ENCODE data around the gene C6orf136. TPM values are rescaled to one million over a fixed set of nuclear protein-coding genes. Genes with fewer than 3 reads are reported as not detected.

Gene C6orf136
- total and polyA plus RNA-seq, 8 donors = 10.7 to 18.1 (median 15.2) TPM

DNA sequence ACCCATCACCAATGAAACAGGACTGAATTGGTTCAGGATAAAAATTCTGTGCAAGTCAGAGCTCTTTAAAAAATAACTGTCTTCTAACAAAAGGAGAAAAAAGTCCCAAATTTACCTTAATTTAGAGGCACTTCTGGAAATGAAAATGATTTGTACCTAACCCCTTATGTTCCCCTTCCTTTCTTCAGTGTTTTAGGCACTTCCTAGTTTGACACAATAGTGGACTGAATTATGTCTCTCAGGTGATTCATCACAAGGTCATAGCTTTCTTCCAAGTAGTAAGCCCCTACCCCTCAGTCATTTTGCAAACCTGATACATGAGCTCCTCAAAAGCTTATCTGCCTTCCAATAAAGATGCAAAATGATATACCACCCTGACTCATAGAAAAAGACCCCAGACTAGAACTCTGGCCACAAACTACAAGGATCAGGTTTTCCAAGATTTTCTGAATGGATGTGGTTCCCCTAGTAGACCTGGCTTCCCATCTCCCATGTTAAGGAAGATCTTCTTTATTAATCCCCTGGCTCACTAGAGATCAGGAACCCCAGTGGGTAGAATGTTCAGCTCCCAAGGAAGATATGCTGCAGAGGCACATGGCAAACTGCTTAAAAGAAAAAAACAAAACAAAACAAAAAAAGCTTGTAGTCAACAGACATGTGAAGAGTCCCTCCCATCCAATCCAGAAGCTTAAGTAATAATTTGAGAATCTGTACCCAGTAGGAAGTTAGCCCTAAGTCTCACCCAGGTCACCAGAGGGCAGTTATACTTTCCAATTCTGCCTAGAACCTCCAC lies 33.5 kb upstream of the C6orf136 start:
- ATAC-seq (no peak), DNase-seq (no peak)
- Histone ChIP-seq H3K4me3 (peak overlapping the region in 1 of 2 donors; percentile 81), H3K9me3 (no peaks in the 10 kb centered on the region), H3K4me1 (peaks cover 27 to 39% of the 10 kb centered on the region in 2 donors), H3K27ac (peak overlapping the region; percentile 96 to 99), H3K27me3 (no peaks in the 10 kb centered on the region), H3K36me3 (peaks cover 0 to 35% of the 10 kb centered on the region in 2 donors)
- no peak for TF ChIP-seq CTCF (IDR thresholded peaks at IDR 0.05)
- intact Hi-C loops (cut with DNase I) = no loop called here

DNA sequence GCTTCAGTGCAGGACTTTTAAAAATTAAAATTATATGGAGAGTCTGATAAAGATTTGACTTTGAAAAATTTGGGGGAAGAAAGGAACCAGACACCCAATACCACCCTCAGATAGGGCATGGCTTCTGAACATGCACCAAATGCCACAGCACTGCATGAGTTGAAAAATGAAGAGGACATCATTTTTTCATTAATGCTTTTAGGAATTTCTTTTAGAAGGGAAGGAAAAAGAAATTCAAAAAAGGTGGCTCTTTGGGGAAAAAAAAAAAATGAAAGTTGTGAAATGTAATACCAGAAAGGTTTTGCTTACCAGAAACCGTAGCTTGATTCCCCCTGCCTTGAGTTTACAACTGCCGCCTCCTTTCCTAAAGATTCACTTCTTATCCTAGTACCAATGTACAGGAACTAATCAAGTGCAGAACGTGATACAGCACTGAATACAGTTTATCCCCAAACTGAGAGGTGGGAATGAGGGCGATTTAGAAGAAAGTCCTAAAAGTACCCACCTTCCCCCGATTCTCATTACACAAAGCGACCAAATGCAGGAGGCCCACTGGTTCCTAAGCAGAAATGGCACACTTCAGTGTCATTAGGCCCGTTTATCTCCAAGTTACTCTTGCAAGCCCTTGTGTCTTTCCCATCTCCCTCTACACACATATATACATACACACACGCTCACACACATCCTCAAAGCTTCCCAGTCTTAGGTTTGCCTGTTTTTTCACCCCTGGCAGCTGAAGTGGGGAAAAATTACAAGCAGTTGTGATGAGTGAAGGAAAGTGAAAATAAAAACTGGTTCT lies 32.7 kb upstream of the C6orf136 start:
- H3K36me3 ChIP-seq = peaks cover 0 to 27% of the 10 kb centered on the region in 2 donors
- DNase-seq (no peak), ATAC-seq (no peak)
- H3K4me3 ChIP-seq = peak overlapping the region in 1 of 2 donors; percentile 81
- H3K4me1 ChIP-seq = peaks cover 33 to 47% of the 10 kb centered on the region in 2 donors
- intact Hi-C loops (cut with DNase I) = no loop called here
- TF ChIP-seq CTCF (IDR thresholded peaks at IDR 0.05) = no peak
- H3K9me3 ChIP-seq = no peaks in the 10 kb centered on the region
- peak overlapping the region; percentile 96 to 99 for H3K27ac ChIP-seq
- no peaks in the 10 kb centered on the region for H3K27me3 ChIP-seq

DNA sequence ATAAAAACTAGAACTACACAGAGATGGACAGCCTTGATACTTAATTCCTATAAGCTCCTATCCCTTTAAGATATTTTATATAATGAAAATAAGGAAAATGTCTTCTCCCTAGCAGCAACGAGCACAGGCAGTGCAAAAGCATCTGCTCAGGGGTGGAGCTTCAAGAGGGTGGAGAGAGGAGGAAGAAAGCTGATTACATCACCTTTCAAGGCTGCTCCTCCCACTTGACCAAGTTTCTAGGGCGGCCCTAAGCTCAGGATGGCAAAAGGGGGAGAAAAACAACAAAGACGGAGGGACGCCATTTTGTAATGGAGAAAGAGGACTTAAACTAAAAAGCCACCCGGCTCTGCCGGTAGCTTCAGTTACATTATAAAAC lies 32.1 kb upstream of the C6orf136 start:
- no peaks in the 10 kb centered on the region for H3K9me3 ChIP-seq
- H3K27me3 ChIP-seq = no peaks in the 10 kb centered on the region
- peaks cover 0 to 27% of the 10 kb centered on the region in 2 donors for H3K36me3 ChIP-seq
- intact Hi-C loops (cut with DNase I) = no loop called here
- TF ChIP-seq CTCF (IDR thresholded peaks at IDR 0.05) = no peak
- DNase-seq (peak in 3 of 4 donors; percentile 89 to 98 (median 95)), ATAC-seq (peak; percentile 68)
- H3K4me1 ChIP-seq = peaks cover 33 to 49% of the 10 kb centered on the region in 2 donors
- H3K27ac ChIP-seq = peak overlapping the region; percentile 96 to 99
- peak overlapping the region; percentile 80 to 81 for H3K4me3 ChIP-seq

- intact Hi-C loops (cut with DNase I) = no loop called here
- peak in 3 of 4 donors; percentile 38 to 87 (median 76) for DNase-seq
- ATAC-seq = peak; percentile 2
Measured at GRCh38 chr6:30615219-30615957, 31.5 kb upstream of the C6orf136 start.

More at GRCh38 chr6:30615219-30615957, 31.5 kb upstream of the C6orf136 start:
- H3K4me3 ChIP-seq = peak overlapping the region; percentile 80 to 81
- H3K27me3 ChIP-seq = no peaks in the 10 kb centered on the region
- TF ChIP-seq CTCF (IDR thresholded peaks at IDR 0.05) = no peak
- H3K36me3 ChIP-seq = peaks cover 0 to 30% of the 10 kb centered on the region in 2 donors
- H3K9me3 ChIP-seq = no peaks in the 10 kb centered on the region
- peak overlapping the region; percentile 96 to 99 for H3K27ac ChIP-seq
- H3K4me1 ChIP-seq = peaks cover 33 to 49% of the 10 kb centered on the region in 2 donors

All from left lung (tissue), 10 donors.